ENCODE measurements around the gene SPATA20. TPM values are rescaled to one million over a fixed set of nuclear protein-coding genes. Genes with fewer than 3 reads are reported as not detected.
A peak's percentile ranks its signal among the peaks of the same experiment; 100 is the strongest.

SPATA20 gene
- total and polyA plus RNA-seq, 8 donors = 26.9 to 80.8 (median 39.0) TPM

GRCh38 chr17:50561746-50562141, 14.8 kb downstream of the SPATA20 start:
- Histone ChIP-seq H3K36me3 (no peaks in the 10 kb centered on the region), H3K4me3 (peak overlapping the region in 1 of 4 donors; percentile 54), H3K27ac (no peak overlapping the region), H3K9me3 (no peaks in the 10 kb centered on the region), H3K4me1 (peaks cover 9 to 24% (median 21%) of the 10 kb centered on the region in 3 donors), H3K27me3 (peaks cover 0 to 12% (median 2%) of the 10 kb centered on the region in 4 donors)
- FAIRE-seq = no peak
- TF ChIP-seq, protein P1, sequence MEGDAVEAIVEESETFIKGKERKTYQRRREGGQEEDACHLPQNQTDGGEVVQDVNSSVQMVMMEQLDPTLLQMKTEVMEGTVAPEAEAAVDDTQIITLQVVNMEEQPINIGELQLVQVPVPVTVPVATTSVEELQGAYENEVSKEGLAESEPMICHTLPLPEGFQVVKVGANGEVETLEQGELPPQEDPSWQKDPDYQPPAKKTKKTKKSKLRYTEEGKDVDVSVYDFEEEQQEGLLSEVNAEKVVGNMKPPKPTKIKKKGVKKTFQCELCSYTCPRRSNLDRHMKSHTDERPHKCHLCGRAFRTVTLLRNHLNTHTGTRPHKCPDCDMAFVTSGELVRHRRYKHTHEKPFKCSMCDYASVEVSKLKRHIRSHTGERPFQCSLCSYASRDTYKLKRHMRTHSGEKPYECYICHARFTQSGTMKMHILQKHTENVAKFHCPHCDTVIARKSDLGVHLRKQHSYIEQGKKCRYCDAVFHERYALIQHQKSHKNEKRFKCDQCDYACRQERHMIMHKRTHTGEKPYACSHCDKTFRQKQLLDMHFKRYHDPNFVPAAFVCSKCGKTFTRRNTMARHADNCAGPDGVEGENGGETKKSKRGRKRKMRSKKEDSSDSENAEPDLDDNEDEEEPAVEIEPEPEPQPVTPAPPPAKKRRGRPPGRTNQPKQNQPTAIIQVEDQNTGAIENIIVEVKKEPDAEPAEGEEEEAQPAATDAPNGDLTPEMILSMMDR (IDR thresholded peaks at IDR 0.05) = no peak
- intact Hi-C loops (cut with DNase I) = no loop called here
- DNase-seq = no peak
- ATAC-seq = no peak
- 2 to 3% methylated on average over 16 to 24 of the region's 27 CpGs for WGBS, 2 donors

DNA sequence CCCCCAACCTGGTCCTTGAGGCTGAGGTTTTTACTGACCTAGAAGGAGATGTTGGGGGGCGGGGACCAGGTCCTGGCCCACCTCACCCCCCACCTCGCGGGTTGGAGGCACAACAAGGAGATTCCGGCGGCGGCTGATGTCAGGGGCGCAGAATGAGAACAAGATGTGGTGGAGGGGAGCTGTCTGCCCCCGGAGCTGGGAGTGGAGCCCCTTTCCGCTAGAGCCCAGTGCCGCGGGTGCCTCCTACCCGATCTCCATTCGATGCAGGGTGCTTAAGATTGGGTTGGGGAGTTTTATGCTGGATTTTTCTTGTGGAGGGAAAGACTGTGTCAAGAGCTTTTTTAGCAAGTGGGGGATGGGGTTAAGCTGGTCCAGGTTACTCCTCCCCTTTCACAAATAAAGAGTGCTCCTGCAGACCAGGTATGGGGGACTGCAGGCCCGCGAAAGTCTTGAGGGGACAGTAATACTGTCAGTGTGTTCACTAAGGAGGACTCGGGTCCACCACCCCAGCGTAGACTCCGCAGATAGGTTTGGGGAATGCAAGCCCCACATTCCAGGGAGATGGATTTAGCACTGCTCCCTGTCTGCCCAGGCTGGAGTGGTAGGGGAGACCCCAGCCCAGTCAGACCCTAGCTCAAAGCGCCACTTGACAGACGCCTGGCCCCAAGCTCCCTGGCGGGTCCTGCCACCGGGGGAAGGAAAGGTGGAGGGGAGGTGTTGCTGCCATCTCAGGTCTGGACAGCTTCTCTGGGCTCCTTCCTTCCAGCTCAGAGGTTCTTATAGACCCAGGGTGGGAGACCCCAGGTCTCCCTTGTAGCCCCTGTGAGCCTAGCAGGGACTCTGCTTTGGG, 15.5 kb downstream of the SPATA20 start:
- intact Hi-C loops (cut with DNase I) = no loop called here

GRCh38 chr17:50563092-50563511, 16.1 kb downstream of the SPATA20 start:
- TF ChIP-seq, protein P1 (IDR thresholded peaks at IDR 0.05) = no peak
- DNase-seq (no peak), ATAC-seq (no peak), FAIRE-seq (no peak)
- WGBS, 2 donors = 72 to 91% methylated on average over 4 of the region's 4 CpGs
- intact Hi-C loops (cut with DNase I) = no loop called here
- Histone ChIP-seq H3K36me3 (no peaks in the 10 kb centered on the region), H3K27ac (no peak overlapping the region), H3K4me3 (no peak overlapping the region), H3K4me1 (peaks cover 9 to 24% (median 21%) of the 10 kb centered on the region in 3 donors), H3K27me3 (peaks cover 0 to 12% (median 2%) of the 10 kb centered on the region in 4 donors), H3K9me3 (no peaks in the 10 kb centered on the region)

More for the DNA sequence above, 15.5 kb downstream of the SPATA20 start:
- Histone ChIP-seq H3K4me1 (peaks cover 9 to 24% (median 21%) of the 10 kb centered on the region in 3 donors), H3K27me3 (peaks cover 0 to 12% (median 2%) of the 10 kb centered on the region in 4 donors), H3K9me3 (no peaks in the 10 kb centered on the region), H3K27ac (no peak overlapping the region), H3K36me3 (no peaks in the 10 kb centered on the region), H3K4me3 (no peak overlapping the region)
- FAIRE-seq = no peak
- 41 to 45% methylated on average over 22 of the region's 22 CpGs for WGBS, 2 donors
- TF ChIP-seq, protein P1 (IDR thresholded peaks at IDR 0.05) = no peak
- ATAC-seq = no peak
- peak in 1 of 6 donors; percentile 69 for DNase-seq

- WGBS, 2 donors = 52 to 53% methylated on average over 19 of the region's 19 CpGs
- peaks cover 0 to 4% (median 0%) of the 10 kb centered on the region in 4 donors for H3K27me3 ChIP-seq
- H3K4me1 ChIP-seq = peaks cover 0 to 14% (median 11%) of the 10 kb centered on the region in 3 donors
- ATAC-seq (peak in 2 of 4 donors; percentile 7 to 30), DNase-seq (no peak), FAIRE-seq (no peak)
- H3K27ac ChIP-seq = no peak overlapping the region
- no peaks in the 10 kb centered on the region for H3K9me3 ChIP-seq
- intact Hi-C loops (cut with DNase I) = no loop called here
- H3K36me3 ChIP-seq = no peaks in the 10 kb centered on the region
- no peak overlapping the region for H3K4me3 ChIP-seq
- TF ChIP-seq, protein P1 (IDR thresholded peaks at IDR 0.05) = no peak
Observed at GRCh38 chr17:50564916-50565315, 17.9 kb downstream of the SPATA20 start.

All from pancreas (tissue), 10 donors.